HL-60 (cell line): ENCODE results near the gene ACOT12.

Experiments used
- GABPA ChIP-seq: IDR thresholded peaks from 2 replicates; pipeline ENCODE4 v1.6.1; 2012; ENCODE audit warnings: low read depth
- POLR2AphosphoS5 ChIP-seq: IDR thresholded peaks from 2 replicates; pipeline ENCODE4 v1.6.1; 2012; ENCODE audit warnings: low read depth
- REST ChIP-seq: IDR thresholded peaks from 2 replicates; pipeline ENCODE4 v1.6.1; 2012; ENCODE audit warnings: low read depth; ENCODE audit not compliant: insufficient replicate concordance
- TF ChIP-seq, protein P1 (sequence below): IDR thresholded peaks from one replicate; pipeline ENCODE4 v1.5.1; 2011; ENCODE audit warnings: low read length, control low read depth, inconsistent platforms; ENCODE audit not compliant: insufficient read depth

DNA sequence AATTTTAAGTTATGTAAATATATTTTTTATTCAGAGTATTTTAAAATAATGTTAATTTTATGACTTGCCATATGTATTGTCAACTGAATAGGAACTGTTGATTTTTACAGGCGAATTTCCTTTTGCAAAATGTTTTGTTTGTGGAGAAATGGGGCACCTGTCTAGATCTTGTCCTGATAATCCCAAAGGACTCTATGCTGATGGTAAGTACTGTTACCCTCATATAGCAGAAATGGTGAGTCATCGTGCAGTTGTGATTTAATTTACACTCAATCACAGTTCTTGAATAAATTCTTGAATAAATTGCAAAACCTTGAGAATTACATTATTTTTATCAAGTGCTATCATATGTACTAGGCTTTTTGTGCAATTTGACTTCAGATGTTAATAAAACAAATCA lies 85.1 kb downstream of the ACOT12 start:
- no peak for TF ChIP-seq POLR2AphosphoS5
- TF ChIP-seq, protein P1, sequence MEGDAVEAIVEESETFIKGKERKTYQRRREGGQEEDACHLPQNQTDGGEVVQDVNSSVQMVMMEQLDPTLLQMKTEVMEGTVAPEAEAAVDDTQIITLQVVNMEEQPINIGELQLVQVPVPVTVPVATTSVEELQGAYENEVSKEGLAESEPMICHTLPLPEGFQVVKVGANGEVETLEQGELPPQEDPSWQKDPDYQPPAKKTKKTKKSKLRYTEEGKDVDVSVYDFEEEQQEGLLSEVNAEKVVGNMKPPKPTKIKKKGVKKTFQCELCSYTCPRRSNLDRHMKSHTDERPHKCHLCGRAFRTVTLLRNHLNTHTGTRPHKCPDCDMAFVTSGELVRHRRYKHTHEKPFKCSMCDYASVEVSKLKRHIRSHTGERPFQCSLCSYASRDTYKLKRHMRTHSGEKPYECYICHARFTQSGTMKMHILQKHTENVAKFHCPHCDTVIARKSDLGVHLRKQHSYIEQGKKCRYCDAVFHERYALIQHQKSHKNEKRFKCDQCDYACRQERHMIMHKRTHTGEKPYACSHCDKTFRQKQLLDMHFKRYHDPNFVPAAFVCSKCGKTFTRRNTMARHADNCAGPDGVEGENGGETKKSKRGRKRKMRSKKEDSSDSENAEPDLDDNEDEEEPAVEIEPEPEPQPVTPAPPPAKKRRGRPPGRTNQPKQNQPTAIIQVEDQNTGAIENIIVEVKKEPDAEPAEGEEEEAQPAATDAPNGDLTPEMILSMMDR = no peak
- TF ChIP-seq GABPA = no peak
- TF ChIP-seq REST = no peak
